IMR-90 (cell line): Measurements from ENCODE around the gene MIPEP. TPM values are rescaled to one million over a fixed set of nuclear protein-coding genes. Genes with fewer than 3 reads are reported as not detected.

Source experiments
- ATAC-seq: fragments of 200-7000 bp; cut with Tn5 transposase; 2 replicates; pipeline ENCODE4 v1.9.1; 2020; ENCODE audit warnings: low read depth, mild to moderate bottlenecking, moderate library complexity
- BruUV-seq: library from RNA; stranded (reverse); fragments of 400-500 nt; replicated peaks from 2 replicates; lab custom pipeline; 2021; lab: Mats Ljungman, UMichigan
- CTCF ChIA-PET: fragments of 300-600 bp; formaldehyde crosslinking; extraction: SDS; loops from one replicate; lab custom pipeline; 2021; ENCODE audit warnings: antibody characterized with exemption; lab: Yijun Ruan, JAX
- POLR2A ChIA-PET: fragments of 300-600 bp; sonication (Branson Sonifier 250); formaldehyde crosslinking; loops from one replicate; lab custom pipeline; 2022; ENCODE audit warnings: antibody characterized with exemption; ENCODE audit not compliant: unreplicated experiment; lab: Charles Lee
- DNase-seq: peaks from one replicate; pipeline ENCODE4 v3.0.0; 2013
- H2AFZ ChIP-seq: replicated peaks from 2 replicates; pipeline ENCODE3; 2013; ENCODE audit warnings: low read length, mild to moderate bottlenecking; ENCODE audit not compliant: poor library complexity
- H2AK5ac ChIP-seq: 2 replicates; pipeline ENCODE4 v1.6.1; 2013; ENCODE audit warnings: low read depth, low read length, inconsistent platforms
- H2AK9ac ChIP-seq: replicated peaks from 2 replicates; pipeline ENCODE3; 2013; ENCODE audit warnings: mild to moderate bottlenecking, low read depth, low read length, moderate library complexity; ENCODE audit not compliant: poor library complexity
- H2BK120ac ChIP-seq: 2 replicates; pipeline ENCODE4 v1.6.1; 2013; ENCODE audit warnings: low read depth, low read length, inconsistent platforms
- H2BK15ac ChIP-seq: 3 replicates; pipeline ENCODE4 v1.6.1; 2013; ENCODE audit warnings: low read depth, low read length, inconsistent platforms
- H2BK20ac ChIP-seq: 2 replicates; pipeline ENCODE4 v1.6.1; 2013; ENCODE audit warnings: low read depth, mild to moderate bottlenecking, inconsistent platforms, low read length, moderate library complexity
- H2BK5ac ChIP-seq: 2 replicates; pipeline ENCODE4 v1.6.1; 2013; ENCODE audit warnings: mild to moderate bottlenecking, low read depth, low read length, inconsistent platforms; ENCODE audit not compliant: poor library complexity, severe bottlenecking
- H3K14ac ChIP-seq: replicated peaks from 2 replicates; pipeline ENCODE4 v1.6.1; 2013; ENCODE audit warnings: low read depth, low read length, inconsistent platforms
- H3K18ac ChIP-seq: 2 replicates; pipeline ENCODE4 v1.6.1; 2013; ENCODE audit warnings: low read depth, low read length, control low read depth
- H3K23ac ChIP-seq: 2 replicates; pipeline ENCODE4 v1.6.1; 2013; ENCODE audit warnings: low read depth, low read length, inconsistent platforms
- H3K27ac ChIP-seq: 2 replicates; pipeline ENCODE4 v1.5.1; 2013; ENCODE audit warnings: mild to moderate bottlenecking, control low read depth, low read length; ENCODE audit not compliant: insufficient read depth
- H3K27me3 ChIP-seq: 2 replicates; pipeline ENCODE4 v1.6.1; 2013; ENCODE audit warnings: low read length; ENCODE audit not compliant: control insufficient read depth, insufficient read depth
- H3K36me3 ChIP-seq: 2 replicates; pipeline ENCODE4 v1.6.1; 2013; ENCODE audit warnings: low read length, mixed read lengths; ENCODE audit not compliant: control insufficient read depth, insufficient read depth
- H3K4ac ChIP-seq: 2 replicates; pipeline ENCODE4 v1.6.1; 2013; ENCODE audit warnings: low read depth, low read length, inconsistent platforms
- H3K4me1 ChIP-seq: 2 replicates; pipeline ENCODE4 v1.6.1; 2013; ENCODE audit warnings: low read length, mixed read lengths; ENCODE audit not compliant: control insufficient read depth, insufficient read depth
- H3K4me2 ChIP-seq: 2 replicates; pipeline ENCODE4 v1.6.1; 2013; ENCODE audit warnings: low read depth, mild to moderate bottlenecking, control low read depth, low read length, moderate library complexity
- H3K4me3 ChIP-seq: 2 replicates; pipeline ENCODE4 v1.5.1; 2013; ENCODE audit warnings: low read depth, mild to moderate bottlenecking, control low read depth, low read length, moderate library complexity; ENCODE audit not compliant: insufficient read depth
- H3K56ac ChIP-seq: 2 replicates; pipeline ENCODE4 v1.6.1; 2013; ENCODE audit warnings: low read length, inconsistent platforms; ENCODE audit not compliant: insufficient read depth; ENCODE audit errors: extremely low read depth
- H3K79me1 ChIP-seq, 2 experiments: 2 replicates each; pipeline ENCODE4 v1.6.1; 2013; ENCODE audit warnings: low read length in 2 of 2, inconsistent platforms in 1 of 2, low read depth in 1 of 2
- H3K9ac ChIP-seq: 2 replicates; pipeline ENCODE4 v1.6.1; 2013; ENCODE audit warnings: low read depth, low read length, control low read depth
- H3K9me1 ChIP-seq: 2 replicates; pipeline ENCODE4 v1.6.1; 2013; ENCODE audit warnings: low read length, inconsistent platforms; ENCODE audit not compliant: insufficient read depth
- H3K9me3 ChIP-seq: 2 replicates; pipeline ENCODE4 v1.6.1; 2013; ENCODE audit warnings: low read length; ENCODE audit not compliant: control insufficient read depth, insufficient read depth
- H4K20me1 ChIP-seq: 2 replicates; pipeline ENCODE4 v1.6.1; 2013; ENCODE audit warnings: low read length, inconsistent platforms; ENCODE audit not compliant: insufficient read depth
- H4K5ac ChIP-seq: 2 replicates; pipeline ENCODE4 v1.6.1; 2013; ENCODE audit warnings: mild to moderate bottlenecking, low read depth, low read length, control low read depth
- H4K8ac ChIP-seq, 2 experiments: 2 replicates each; pipeline ENCODE4 v1.6.1; 2013; ENCODE audit warnings: low read depth in 2 of 2, low read length in 2 of 2, control low read depth in 1 of 2, inconsistent platforms in 1 of 2
- H4K91ac ChIP-seq: 2 replicates; pipeline ENCODE4 v1.6.1; 2013; ENCODE audit warnings: low read depth, low read length, inconsistent platforms; ENCODE audit not compliant: insufficient read depth
- BHLHE40 ChIP-seq: fragments of 150-350 bp; IDR thresholded peaks from 2 replicates; pipeline ENCODE4 v1.6.1; 2016; ENCODE audit warnings: mild to moderate bottlenecking, low read depth, low read length
- CEBPB ChIP-seq: IDR thresholded peaks from 2 replicates; pipeline ENCODE4 v1.6.1; 2012; ENCODE audit warnings: low read depth, low read length, improper control_type of control experiment
- CTCF ChIP-seq: conservative IDR thresholded peaks from 2 replicates; pipeline ENCODE4 v1.5.1; 2012; ENCODE audit warnings: mild to moderate bottlenecking, low read depth, low read length, improper control_type of control experiment
- ELK1 ChIP-seq: fragments of 150-350 bp; IDR thresholded peaks from 2 replicates; pipeline ENCODE4 v1.6.1; 2016; ENCODE audit warnings: low read depth, mild to moderate bottlenecking, low read length, moderate library complexity, borderline replicate concordance
- FOS ChIP-seq: fragments of 150-350 bp; IDR thresholded peaks from 2 replicates; pipeline ENCODE4 v1.6.1; 2016; ENCODE audit warnings: low read depth, low read length
- MAFK ChIP-seq: IDR thresholded peaks from 2 replicates; pipeline ENCODE4 v1.6.1; 2012; ENCODE audit warnings: low read depth, low read length, improper control_type of control experiment
- MXI1 ChIP-seq: IDR thresholded peaks from 2 replicates; pipeline ENCODE4 v1.6.1; 2012; ENCODE audit warnings: low read depth, mild to moderate bottlenecking, low read length, moderate library complexity, borderline replicate concordance
- NFE2L2 ChIP-seq: fragments of 150-350 bp; IDR thresholded peaks from 2 replicates; pipeline ENCODE4 v1.6.1; 2016; ENCODE audit warnings: low read depth, mild to moderate bottlenecking, low read length
- POLR2A ChIP-seq: IDR thresholded peaks from 2 replicates; pipeline ENCODE4 v1.6.1; 2012; ENCODE audit warnings: mild to moderate bottlenecking, low read depth, low read length
- RAD21 ChIP-seq: IDR thresholded peaks from 2 replicates; pipeline ENCODE4 v1.6.1; 2012; ENCODE audit warnings: low read length, improper control_type of control experiment
- RCOR1 ChIP-seq: IDR thresholded peaks from 2 replicates; pipeline ENCODE4 v1.6.1; 2012; ENCODE audit warnings: mild to moderate bottlenecking, low read length, improper control_type of control experiment; ENCODE audit not compliant: insufficient replicate concordance
- RFX5 ChIP-seq: IDR thresholded peaks from 2 replicates; pipeline ENCODE4 v1.8.0; 2012; ENCODE audit warnings: low read depth, mild to moderate bottlenecking, low read length, moderate library complexity
- SMC3 ChIP-seq: fragments of 150-350 bp; IDR thresholded peaks from 2 replicates; pipeline ENCODE4 v1.6.1; 2016; ENCODE audit warnings: low read depth, mild to moderate bottlenecking, antibody characterized with exemption, low read length, moderate library complexity
- USF2 ChIP-seq: fragments of 150-350 bp; IDR thresholded peaks from 2 replicates; pipeline ENCODE4 v1.6.1; 2017; ENCODE audit warnings: mild to moderate bottlenecking, antibody characterized with exemption, low read length, low read depth
- WGBS, 2 experiments: methylation state at CpG; one replicate each; pipeline versions ENCODE4 v1.1.5 to v1.1.7; 2013; ENCODE audit warnings: missing lambda C conversion rate in 2 of 2; ENCODE audit not compliant: insufficient read length in 1 of 2; ENCODE audit errors: extremely low coverage in 2 of 2; 5-methylcytosine and 5-hydroxymethylcytosine counted together
- dilution Hi-C: fragments of 300-500 bp; cut with HindIII; formaldehyde crosslinking; loops from one replicate; pipeline ENCODE4 v1.14.3; 2018; ENCODE audit warnings: low sequenced_read_pairs; ENCODE audit not compliant: unreplicated experiment
- in situ Hi-C: fragments of 300-500 bp; cut with MboI; formaldehyde crosslinking; loops from 3 replicates; pipeline ENCODE4 v1.14.3; 2019; ENCODE audit warnings: low sequenced_read_pairs, inconsistent platforms, mixed read lengths
- intact Hi-C: fragments of 100-400 bp; cut with micrococcal nuclease; formaldehyde crosslinking; loops from 2 replicates; pipeline ENCODE4 v1.10.0; 2022
- polyA plus RNA-seq, 3 experiments: library from polyadenylated mRNA; depleted of rRNA; stranded (reverse); fragments of >200 nt; gene quantifications; 2 replicates each; pipeline ENCODE4 v1.2.3, GENCODE V29; 2012; ENCODE audit warnings: low replicate concordance in 1 of 3
- total RNA-seq: library from RNA; depleted of rRNA; stranded (reverse); fragments of >200 nt; gene quantifications from 2 replicates; pipeline ENCODE4 v1.2.3, GENCODE V29; 2012

MIPEP gene
- total and polyA plus RNA-seq, 2 of the 4 experiments (the other 2 are of a cell fraction), result 15.0 to 21.5 TPM

GRCh38 chr13:23858546-23858945 lies 30.7 kb downstream of the MIPEP start:
- Histone ChIP-seq H3K9me1 (peaks cover 3% of the 10 kb centered on the region; the same call in 1 of the 2 replicates), H2AFZ (peak overlapping the region; percentile 64)
- in situ Hi-C loops, result no loop called here

More at GRCh38 chr13:23858546-23858945, 30.7 kb downstream of the MIPEP start:
- Histone ChIP-seq H3K23ac (peak overlapping the region; percentile 79), H3K27me3 (no peaks in the 10 kb centered on the region), H2BK20ac (peak overlapping the region; percentile 39), H2BK5ac (peak overlapping the region; percentile 3), H3K18ac (peak overlapping the region; percentile 2; the same call in 1 of the 2 replicates), H3K4me2 (no peak overlapping the region), H2AK5ac (no peak overlapping the region), H3K9me3 (no peaks in the 10 kb centered on the region), H4K8ac (peak overlapping the region in 1 of 2 experiments; percentile 13; a peak in 1 of 4 replicates), H3K14ac (peak overlapping the region; percentile 57), H3K27ac (no peak overlapping the region), H3K56ac (no peak overlapping the region), H3K4me3 (no peak overlapping the region), H4K20me1 (no peaks in the 10 kb centered on the region), H3K79me1 (no peaks in the 10 kb centered on the region), H4K5ac (0 out of 2 replicates have a peak overlapping the region, but pooled peaks have one; percentile 2), H2BK15ac (no peak overlapping the region), H3K36me3 (peaks cover 10% of the 10 kb centered on the region), H2AK9ac (no peak overlapping the region), H2BK120ac (peak overlapping the region; percentile 47; the same call in 1 of the 2 replicates), H3K4me1 (peaks cover 7% of the 10 kb centered on the region; the same call in 1 of the 2 replicates), H3K9ac (no peak overlapping the region), H4K91ac (no peak overlapping the region), H3K4ac (peak overlapping the region; percentile 28; the same call in 1 of the 2 replicates)
- dilution Hi-C loops, result no loop called here
- TF ChIP-seq NFE2L2 (no peak), RCOR1 (no peak), USF2 (no peak), RAD21 (no peak), MXI1 (no peak), CTCF (no peak), POLR2A (no peak), BHLHE40 (no peak), FOS (no peak), RFX5 (no peak), ELK1 (no peak), MAFK (no peak), SMC3 (no peak), CEBPB (no peak)
- ChIA-PET POLR2A (no interaction called here), CTCF (interaction anchor here (0.6 to 0.9 kb wide), 2 partner anchors 141 to 402 kb away, joined by 4 read pairs; no protein-coding TSS in a partner anchor)
- peak; percentile 56; the same call in 1 of the 2 replicates for ATAC-seq
- DNase-seq, result peak; percentile 43
- whole genome bisulfite sequencing, 2 experiments, result 0% methylated on average over 1 of the region's 5 CpGs; no CpG with 5 or more reads in 1 of the 2 experiments
- intact Hi-C loops, result no loop called here
- BruUV-seq, result no TSS peak
